ENCODE data around the gene KLHDC7A. TPM values are rescaled to one million over a fixed set of nuclear protein-coding genes. Genes with fewer than 3 reads are reported as not detected.

Gene KLHDC7A
- total and polyA plus RNA-seq, 2 donors (not counting 3 experiments of a cell fraction or from before 2014, with no cell fraction given), result not detected

DNA sequence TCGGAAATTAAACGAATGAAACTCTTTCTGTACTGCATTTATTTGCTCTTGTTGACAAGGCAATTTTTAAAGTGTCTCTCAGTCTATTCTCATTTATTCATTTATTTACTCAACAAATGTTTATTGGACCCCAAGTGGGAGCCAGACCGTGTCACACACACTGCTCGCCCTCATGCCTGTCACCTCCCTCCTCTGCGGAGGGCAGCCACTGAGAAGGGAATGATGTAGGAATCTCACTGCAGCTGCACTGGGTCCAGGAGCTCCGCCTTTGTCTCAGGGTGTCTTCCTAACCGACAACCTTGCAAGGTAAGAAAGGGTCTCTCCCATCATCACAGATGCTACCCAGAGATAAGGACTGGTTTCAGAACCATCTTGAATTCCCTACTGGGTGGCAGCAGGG, 14.1 kb upstream of the KLHDC7A start:
- no TSS peak for BruUV-seq (replicated peaks)
- Histone ChIP-seq H3K4me2 (ENCODE audit: insufficient read depth, low read length) (no peak overlapping the region), H2AFZ (ENCODE audit: low read depth, low read length) (no peak overlapping the region), H3K27ac (ENCODE audit: insufficient read depth, low read depth, low read length) (no peak overlapping the region), H3K4me3 (replicated peaks in 1 of 3; ENCODE audit: insufficient read depth in 1 of 3, low read depth in 1 of 3, low read length in 3 of 3) (no peak overlapping the region), H4K20me1 (replicated peaks; ENCODE audit: control insufficient read depth, extremely low read depth, insufficient read depth, low read length) (no peaks in the 10 kb centered on the region), H3K9ac (replicated peaks; ENCODE audit: extremely low read depth, insufficient read depth, low read length) (no peak overlapping the region), H3K4me1 (ENCODE audit: control insufficient read depth, extremely low read depth, insufficient read depth, low read length) (no peaks in the 10 kb centered on the region), H3K36me3 (ENCODE audit: control insufficient read depth in 2 of 2, extremely low read depth in 1 of 2, insufficient read depth in 2 of 2, low read length in 2 of 2) (no peaks in the 10 kb centered on the region), H3K9me1 (replicated peaks; ENCODE audit: control insufficient read depth, extremely low read depth, insufficient read depth, low read length) (no peaks in the 10 kb centered on the region), H3K27me3 (ENCODE audit: control insufficient read depth in 2 of 2, insufficient read depth in 2 of 2, low read length in 2 of 2) (no peaks in the 10 kb centered on the region), H3K79me2 (ENCODE audit: control insufficient read depth, insufficient read depth, low read length) (no peaks in the 10 kb centered on the region), H3K9me3 (replicated peaks; ENCODE audit: control insufficient read depth, insufficient read depth, low read length) (peaks cover 3% of the 10 kb centered on the region)
- DNase-seq (ENCODE audit: low read depth, low spot score) (no peak), FAIRE-seq (no peak)
- CTCF ChIA-PET, result no interaction called here
- intact Hi-C loops (cut with micrococcal nuclease), result no loop called here
- POLR2A ChIA-PET, result no interaction called here
- dilution Hi-C loops (cut with MboI; ENCODE audit: extremely low pct_ligation_motif_present, low sequenced_read_pairs), result no loop called here
- no peak for TF ChIP-seq POLR2AphosphoS5 (IDR thresholded peaks at IDR 0.05; ENCODE audit: insufficient read depth, low read depth, low read length)
- no peak for TF ChIP-seq EZH2 (IDR thresholded peaks at IDR 0.05; ENCODE audit: borderline replicate concordance, low read depth, low read length, severe bottlenecking)
- TF ChIP-seq GATA2 (IDR thresholded peaks at IDR 0.05; ENCODE audit: insufficient read depth, insufficient read length, low read depth, low read length), result no peak
- TF ChIP-seq, protein P1, sequence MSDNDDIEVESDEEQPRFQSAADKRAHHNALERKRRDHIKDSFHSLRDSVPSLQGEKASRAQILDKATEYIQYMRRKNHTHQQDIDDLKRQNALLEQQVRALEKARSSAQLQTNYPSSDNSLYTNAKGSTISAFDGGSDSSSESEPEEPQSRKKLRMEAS (IDR thresholded peaks at IDR 0.05; ENCODE audit: insufficient read depth, insufficient read length), result no peak
- no peak for TF ChIP-seq POLR2A (IDR thresholded peaks at IDR 0.05; ENCODE audit: low read depth, low read length)
- no peak for TF ChIP-seq MYC (IDR thresholded peaks at IDR 0.05; ENCODE audit: low read depth, low read length)
- TF ChIP-seq JUN (IDR thresholded peaks at IDR 0.05; ENCODE audit: borderline replicate concordance, insufficient read depth, insufficient read length, low read depth), result no peak
- TF ChIP-seq, protein P2, sequence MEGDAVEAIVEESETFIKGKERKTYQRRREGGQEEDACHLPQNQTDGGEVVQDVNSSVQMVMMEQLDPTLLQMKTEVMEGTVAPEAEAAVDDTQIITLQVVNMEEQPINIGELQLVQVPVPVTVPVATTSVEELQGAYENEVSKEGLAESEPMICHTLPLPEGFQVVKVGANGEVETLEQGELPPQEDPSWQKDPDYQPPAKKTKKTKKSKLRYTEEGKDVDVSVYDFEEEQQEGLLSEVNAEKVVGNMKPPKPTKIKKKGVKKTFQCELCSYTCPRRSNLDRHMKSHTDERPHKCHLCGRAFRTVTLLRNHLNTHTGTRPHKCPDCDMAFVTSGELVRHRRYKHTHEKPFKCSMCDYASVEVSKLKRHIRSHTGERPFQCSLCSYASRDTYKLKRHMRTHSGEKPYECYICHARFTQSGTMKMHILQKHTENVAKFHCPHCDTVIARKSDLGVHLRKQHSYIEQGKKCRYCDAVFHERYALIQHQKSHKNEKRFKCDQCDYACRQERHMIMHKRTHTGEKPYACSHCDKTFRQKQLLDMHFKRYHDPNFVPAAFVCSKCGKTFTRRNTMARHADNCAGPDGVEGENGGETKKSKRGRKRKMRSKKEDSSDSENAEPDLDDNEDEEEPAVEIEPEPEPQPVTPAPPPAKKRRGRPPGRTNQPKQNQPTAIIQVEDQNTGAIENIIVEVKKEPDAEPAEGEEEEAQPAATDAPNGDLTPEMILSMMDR (IDR thresholded peaks at IDR 0.05; ENCODE audit: extremely low read depth in 1 of 2, insufficient read depth in 1 of 2, low read depth in 1 of 2, low read length in 2 of 2), result no peak
- no peak for TF ChIP-seq FOS (IDR thresholded peaks at IDR 0.05; ENCODE audit: borderline replicate concordance, insufficient read depth, low read length)

Measured in endothelial cell of umbilical vein (primary cell).